Measurements from ENCODE around the gene RBPJ.

The RBPJ gene

GRCh38 chr4:26346203-26346620, 25.4 kb downstream of the RBPJ start:
- H4K20me1 ChIP-seq (ENCODE audit: low read depth, low read length), result peaks cover 35% of the 10 kb centered on the region
- no peaks in the 10 kb centered on the region for H3F3A ChIP-seq (ENCODE audit: insufficient read depth)
- no peak overlapping the region for H3K27ac ChIP-seq (ENCODE audit: low read depth, low read length)
- peaks cover 90% of the 10 kb centered on the region for H3K79me2 ChIP-seq (ENCODE audit: insufficient read depth, low read length)
- no peak overlapping the region for H3K4me3 ChIP-seq (ENCODE audit: insufficient read depth, low read length, poor library complexity, severe bottlenecking)
- H3K27me3 ChIP-seq (ENCODE audit: low read length), result no peaks in the 10 kb centered on the region
- H3K9ac ChIP-seq (ENCODE audit: low read length), result no peak overlapping the region
- H3K4me2 ChIP-seq (ENCODE audit: low read depth, low read length, poor library complexity, severe bottlenecking), result no peak overlapping the region
- no peak for TF ChIP-seq CTCF (IDR thresholded peaks at IDR 0.05; ENCODE audit: insufficient read depth, low read length, poor library complexity, severe bottlenecking)
- no peak for TF ChIP-seq EZH2phosphoT487 (conservative IDR thresholded peaks at IDR 0.05; ENCODE audit: low read length)
- H3K9me3 ChIP-seq (ENCODE audit: insufficient read depth, low read length), result no peaks in the 10 kb centered on the region
- no peaks in the 10 kb centered on the region for H3K9me2 ChIP-seq (replicated peaks; ENCODE audit: insufficient read depth, low read length)
- no peaks in the 10 kb centered on the region for H3K36me3 ChIP-seq (ENCODE audit: low read length)
- H2AFZ ChIP-seq (ENCODE audit: low read depth, low read length, severe bottlenecking), result no peak overlapping the region

GRCh38 chr4:26349496-26349895, 28.7 kb downstream of the RBPJ start:
- Histone ChIP-seq H3K9me2 (replicated peaks; ENCODE audit: insufficient read depth, low read length) (no peaks in the 10 kb centered on the region), H3K9ac (ENCODE audit: low read length) (no peak overlapping the region), H3F3A (ENCODE audit: insufficient read depth) (no peaks in the 10 kb centered on the region), H3K79me2 (ENCODE audit: insufficient read depth, low read length) (peaks cover 86% of the 10 kb centered on the region), H4K20me1 (ENCODE audit: low read depth, low read length) (peaks cover 25% of the 10 kb centered on the region), H2AFZ (ENCODE audit: low read depth, low read length, severe bottlenecking) (no peak overlapping the region), H3K9me3 (ENCODE audit: insufficient read depth, low read length) (no peaks in the 10 kb centered on the region), H3K27me3 (ENCODE audit: low read length) (no peaks in the 10 kb centered on the region), H3K4me2 (ENCODE audit: low read depth, low read length, poor library complexity, severe bottlenecking) (no peak overlapping the region), H3K36me3 (ENCODE audit: low read length) (no peaks in the 10 kb centered on the region), H3K27ac (ENCODE audit: low read depth, low read length) (no peak overlapping the region), H3K4me3 (ENCODE audit: insufficient read depth, low read length, poor library complexity, severe bottlenecking) (no peak overlapping the region)
- TF ChIP-seq CTCF (IDR thresholded peaks at IDR 0.05; ENCODE audit: insufficient read depth, low read length, poor library complexity, severe bottlenecking) (no peak), EZH2phosphoT487 (conservative IDR thresholded peaks at IDR 0.05; ENCODE audit: low read length) (no peak)

GRCh38 chr4:26351685-26352084, 30.9 kb downstream of the RBPJ start:
- no peaks in the 10 kb centered on the region for H3K9me2 ChIP-seq (replicated peaks; ENCODE audit: insufficient read depth, low read length)
- H3K9ac ChIP-seq (ENCODE audit: low read length), result no peak overlapping the region
- no peak for TF ChIP-seq EZH2phosphoT487 (conservative IDR thresholded peaks at IDR 0.05; ENCODE audit: low read length)
- no peak for TF ChIP-seq CTCF (IDR thresholded peaks at IDR 0.05; ENCODE audit: insufficient read depth, low read length, poor library complexity, severe bottlenecking)
- H3K27ac ChIP-seq (ENCODE audit: low read depth, low read length), result no peak overlapping the region
- H3K9me3 ChIP-seq (ENCODE audit: insufficient read depth, low read length), result no peaks in the 10 kb centered on the region
- H3K79me2 ChIP-seq (ENCODE audit: insufficient read depth, low read length), result peaks cover 84% of the 10 kb centered on the region
- no peak overlapping the region for H3K4me3 ChIP-seq (ENCODE audit: insufficient read depth, low read length, poor library complexity, severe bottlenecking)
- H3F3A ChIP-seq (ENCODE audit: insufficient read depth), result no peaks in the 10 kb centered on the region
- no peaks in the 10 kb centered on the region for H3K27me3 ChIP-seq (ENCODE audit: low read length)
- H4K20me1 ChIP-seq (ENCODE audit: low read depth, low read length), result peaks cover 24% of the 10 kb centered on the region; the same call in 1 of the 2 replicates
- no peak overlapping the region for H3K4me2 ChIP-seq (ENCODE audit: low read depth, low read length, poor library complexity, severe bottlenecking)
- no peaks in the 10 kb centered on the region for H3K36me3 ChIP-seq (ENCODE audit: low read length)
- no peak overlapping the region for H2AFZ ChIP-seq (ENCODE audit: low read depth, low read length, severe bottlenecking)
